ENCODE measurements around the gene CAMK2A.

DNA sequence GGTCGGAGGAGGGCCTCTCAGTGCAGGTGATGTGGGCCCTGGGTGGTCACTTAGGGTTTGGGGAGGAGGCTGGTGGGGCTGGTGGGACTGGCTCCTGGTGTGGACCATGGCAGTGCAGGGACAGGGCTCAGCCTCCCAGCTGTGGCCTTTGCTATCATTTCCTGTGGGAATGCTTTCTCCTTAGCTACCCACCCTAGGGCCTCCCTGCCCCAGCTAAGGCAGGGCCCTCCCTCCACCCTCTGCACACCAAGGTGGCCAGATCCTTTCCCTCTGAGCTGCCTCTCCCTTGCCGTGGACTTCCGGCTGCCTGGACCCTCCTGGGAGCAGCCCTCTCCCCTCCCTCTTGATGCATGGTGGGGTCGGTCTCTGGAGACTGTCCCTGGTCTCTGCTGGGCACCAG lies 35.9 kb upstream of the CAMK2A start:
- TF ChIP-seq EZH2phosphoT487 (IDR thresholded peaks at IDR 0.05; ENCODE audit: insufficient read depth, low read depth) = no peak
- no peak for TF ChIP-seq EZH2 (IDR thresholded peaks at IDR 0.05; ENCODE audit: insufficient read depth, poor library complexity, severe bottlenecking)
